Suprapubic skin (tissue), 4 donors: Measurements from ENCODE around the gene VPS35L.

Experiments
- EP300 ChIP-seq: sonication (generic); formaldehyde crosslinking; IDR thresholded peaks from one replicate; pipeline ENCODE4 v1.6.1; 2017; ENCODE audit warnings: antibody characterized with exemption
- POLR2A ChIP-seq, 2 donors: fragments of 450-650 bp; IDR thresholded peaks; one replicate each; pipeline ENCODE4 v1.6.1; 2017; ENCODE audit warnings: antibody characterized with exemption in 2 of 2, mild to moderate bottlenecking in 2 of 2, moderate library complexity in 2 of 2
- POLR2AphosphoS5 ChIP-seq, 3 donors: sonication (generic); formaldehyde crosslinking; IDR thresholded peaks; one replicate each; pipeline ENCODE4 v1.6.1; 2017; ENCODE audit warnings: antibody characterized with exemption in 3 of 3
- TF ChIP-seq, protein P1 (sequence below), 2 donors: fragments of 200-600 bp in 1 of 2; fragments of 450-650 bp in 1 of 2; sonication (generic) in 1 of 2; IDR thresholded peaks; one replicate each; pipeline ENCODE4 v1.5.1; 2016 to 2019; ENCODE audit warnings: antibody characterized with exemption in 2 of 2, mild to moderate bottlenecking in 1 of 2, moderate library complexity in 1 of 2

GRCh38 chr16:19716183-19716582 lies 160.7 kb downstream of the VPS35L start:
- no peak for TF ChIP-seq EP300
- TF ChIP-seq, protein P1, sequence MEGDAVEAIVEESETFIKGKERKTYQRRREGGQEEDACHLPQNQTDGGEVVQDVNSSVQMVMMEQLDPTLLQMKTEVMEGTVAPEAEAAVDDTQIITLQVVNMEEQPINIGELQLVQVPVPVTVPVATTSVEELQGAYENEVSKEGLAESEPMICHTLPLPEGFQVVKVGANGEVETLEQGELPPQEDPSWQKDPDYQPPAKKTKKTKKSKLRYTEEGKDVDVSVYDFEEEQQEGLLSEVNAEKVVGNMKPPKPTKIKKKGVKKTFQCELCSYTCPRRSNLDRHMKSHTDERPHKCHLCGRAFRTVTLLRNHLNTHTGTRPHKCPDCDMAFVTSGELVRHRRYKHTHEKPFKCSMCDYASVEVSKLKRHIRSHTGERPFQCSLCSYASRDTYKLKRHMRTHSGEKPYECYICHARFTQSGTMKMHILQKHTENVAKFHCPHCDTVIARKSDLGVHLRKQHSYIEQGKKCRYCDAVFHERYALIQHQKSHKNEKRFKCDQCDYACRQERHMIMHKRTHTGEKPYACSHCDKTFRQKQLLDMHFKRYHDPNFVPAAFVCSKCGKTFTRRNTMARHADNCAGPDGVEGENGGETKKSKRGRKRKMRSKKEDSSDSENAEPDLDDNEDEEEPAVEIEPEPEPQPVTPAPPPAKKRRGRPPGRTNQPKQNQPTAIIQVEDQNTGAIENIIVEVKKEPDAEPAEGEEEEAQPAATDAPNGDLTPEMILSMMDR (IDR thresholded peaks at IDR 0.05) = no peak
- no peak for TF ChIP-seq POLR2AphosphoS5 (IDR thresholded peaks at IDR 0.05)
- no peak for TF ChIP-seq POLR2A (IDR thresholded peaks at IDR 0.05)
